Activated T-cell treated with anti-CD3 and anti-CD28 coated beads, Interleukin-2, amount 50 U/mL, for 72 hours (primary cell): ENCODE data around the gene FHL5. TPM values are rescaled to one million over a fixed set of nuclear protein-coding genes. Genes with fewer than 3 reads are reported as not detected.
"Not testable (repeated sequence)": the region's sequence is repeated elsewhere in the genome, so short reads cannot be mapped to it uniquely, and the experiment has no call there.

Experiments
- ATAC-seq, 2 donors: fragments of 150-1000 bp; cut with Tn5 transposase; replicated peaks in 1 of 2; 2 replicates each; pipeline ENCODE4 v1.10.0; 2021; ENCODE audit warnings: moderate library complexity in 2 of 2, mild to moderate bottlenecking in 1 of 2
- DNase-seq, 2 donors: peaks; one replicate each; pipeline ENCODE4 v3.0.0; 2021 to 2022; ENCODE audit warnings: mixed read lengths in 1 of 2
- H3K27ac Mint-ChIP-seq: one replicate; pipeline ENCODE4 v1.8.0; 2022; ENCODE audit warnings: mild to moderate bottlenecking, moderate library complexity, mixed read lengths
- H3K27me3 Mint-ChIP-seq: one replicate; pipeline ENCODE4 v1.8.0; 2022; ENCODE audit warnings: low read depth, mixed read lengths
- H3K36me3 Mint-ChIP-seq, 2 donors: one replicate each; pipeline ENCODE4 v1.8.0; 2022; ENCODE audit warnings: mixed read lengths in 2 of 2, mild to moderate bottlenecking in 1 of 2; ENCODE audit not compliant: insufficient read depth in 2 of 2
- H3K4me1 Mint-ChIP-seq: one replicate; pipeline ENCODE4 v1.8.0; 2022; ENCODE audit warnings: low read depth, mixed read lengths
- H3K4me3 Mint-ChIP-seq, 2 donors: one replicate each; pipeline ENCODE4 v1.8.0; 2022; ENCODE audit warnings: mild to moderate bottlenecking in 2 of 2, mixed read lengths in 2 of 2, moderate library complexity in 2 of 2
- H3K9me3 Mint-ChIP-seq, 2 donors: one replicate each; pipeline ENCODE4 v1.8.0; 2022; ENCODE audit warnings: mixed read lengths in 2 of 2
- total RNA-seq, 2 donors: library from RNA; stranded (reverse); gene quantifications; one replicate each; pipeline ENCODE4 v1.2.3, GENCODE V29; 2022

FHL5 gene
- total RNA-seq: not detected

- no peak for DNase-seq
- peaks cover 10% of the 10 kb centered on the region for H3K27me3 Mint-ChIP-seq
- no peak within 1 kb of the TSS for H3K4me3 Mint-ChIP-seq
- H3K9me3 Mint-ChIP-seq: no peaks in the 10 kb centered on the region
- no peak within 1 kb of the TSS for H3K27ac Mint-ChIP-seq
- no peaks in the 10 kb centered on the region for H3K36me3 Mint-ChIP-seq
- H3K4me1 Mint-ChIP-seq: no peaks in the 10 kb centered on the region
- no peak for ATAC-seq
Observed at GRCh38 chr6:96562886-96563285, at the start of gene FHL5. Gene FHL5, plus strand, starts transcription at chr6:96563128. Its CDS starts 40,486 bp downstream, at chr6:96603614.

DNA sequence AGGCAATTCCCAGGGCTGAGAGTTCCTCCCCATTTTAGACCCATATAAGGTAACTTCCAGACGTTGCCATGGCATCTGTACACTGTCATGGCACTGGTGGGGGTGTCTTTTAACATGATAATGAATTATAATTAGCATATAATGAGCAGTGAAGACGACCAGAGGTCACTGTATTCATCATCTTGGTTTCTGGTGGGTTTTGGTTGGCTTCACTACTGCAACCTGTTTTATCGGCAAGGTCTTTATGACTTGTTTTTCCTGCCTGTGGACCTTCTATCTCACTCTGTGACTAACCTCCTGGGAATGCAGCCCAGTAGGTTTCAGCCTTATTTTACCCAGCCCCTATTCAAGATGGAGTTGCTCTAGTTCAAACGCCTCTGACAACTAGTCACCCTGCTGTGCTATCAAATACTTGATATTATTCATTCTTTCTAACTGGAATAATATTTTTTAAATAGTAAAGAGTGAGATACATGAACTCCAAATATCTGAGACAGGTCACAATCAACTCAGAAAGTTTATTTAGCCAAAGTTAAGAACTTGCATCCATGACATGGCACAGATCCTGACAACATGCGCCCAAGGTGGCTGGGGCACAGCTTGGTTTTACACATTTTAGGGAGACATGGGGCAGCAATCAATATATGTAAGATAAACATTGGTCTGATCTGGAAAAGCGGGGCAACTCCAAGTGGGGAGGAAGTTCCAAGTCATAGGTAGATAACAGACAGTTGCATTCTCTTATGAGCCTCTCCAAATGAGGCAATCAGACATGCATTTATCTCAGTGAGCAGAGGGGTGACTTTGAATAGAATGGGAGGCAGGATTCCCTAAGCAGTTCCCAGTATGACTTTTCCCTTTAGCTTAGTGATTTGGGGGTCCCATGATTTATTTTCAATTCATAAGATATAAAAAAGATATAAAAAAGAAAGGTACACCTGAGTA lies 42.5 kb upstream of the FHL5 start:
- DNase-seq: no peak
- Mint-ChIP-seq H3K4me1 (peaks cover 12% of the 10 kb centered on the region), H3K27me3 (no peaks in the 10 kb centered on the region), H3K36me3 (peaks cover 0 to 8% of the 10 kb centered on the region in 2 donors), H3K4me3 (peak overlapping the region; percentile 94 to 100), H3K9me3 (no peaks in the 10 kb centered on the region), H3K27ac (peak overlapping the region; percentile 39)
- ATAC-seq: no peak

- H3K27me3 Mint-ChIP-seq: no peaks in the 10 kb centered on the region
- ATAC-seq (no peak), DNase-seq (no peak)
- no peaks in the 10 kb centered on the region for H3K9me3 Mint-ChIP-seq
- H3K27ac Mint-ChIP-seq: peak overlapping the region; percentile 97
- peak overlapping the region; percentile 94 to 100 for H3K4me3 Mint-ChIP-seq
- H3K36me3 Mint-ChIP-seq: peaks cover 0 to 15% of the 10 kb centered on the region in 2 donors
- H3K4me1 Mint-ChIP-seq: peaks cover 12% of the 10 kb centered on the region
Observed at GRCh38 chr6:96521306-96521643, 41.7 kb upstream of the FHL5 start.

- ATAC-seq (peak; percentile 98 to 99), DNase-seq (peak; percentile 93 to 96)
- H3K27me3 Mint-ChIP-seq: no peaks in the 10 kb centered on the region
- H3K27ac Mint-ChIP-seq: peak within 1 kb of the TSS; percentile 97
- peaks cover 0 to 20% of the 10 kb centered on the region in 2 donors for H3K36me3 Mint-ChIP-seq
- H3K4me1 Mint-ChIP-seq: peaks cover 12% of the 10 kb centered on the region
- H3K4me3 Mint-ChIP-seq: peak within 1 kb of the TSS; percentile 94 to 100
- H3K9me3 Mint-ChIP-seq: no peaks in the 10 kb centered on the region
Observed at GRCh38 chr6:96521644-96522464, 41.1 kb upstream of the FHL5 start, which contains the start of gene UFL1. Gene UFL1, plus strand, starts transcription at chr6:96521806. Its CDS starts 68 bp downstream, at chr6:96521874.

DNA sequence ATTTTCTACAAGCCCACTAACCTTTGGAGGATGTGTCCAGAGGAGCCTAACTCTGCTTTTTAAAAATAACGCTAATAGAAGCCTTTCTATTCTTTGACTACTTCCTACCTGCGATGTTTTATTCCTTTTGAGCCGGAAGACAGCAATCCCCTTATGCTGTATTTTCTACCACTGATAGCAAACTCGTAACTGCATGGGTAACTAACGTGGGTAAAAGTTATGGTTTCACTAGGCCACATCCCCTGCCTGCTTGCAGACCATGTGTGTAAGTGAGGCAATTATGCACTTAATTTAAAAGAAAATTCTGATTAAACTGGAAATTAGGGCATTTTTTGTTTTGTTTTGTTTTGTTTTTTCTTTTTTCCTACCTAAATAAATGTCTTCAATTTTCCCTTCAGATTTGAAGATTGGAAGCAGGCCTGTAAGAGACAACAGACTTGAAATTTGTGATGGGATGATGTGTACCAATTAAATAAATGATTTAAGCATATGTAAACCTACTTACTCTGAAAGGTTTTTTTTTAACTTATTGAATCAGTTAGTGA lies 40.4 kb upstream of the FHL5 start:
- peak; percentile 8 to 20 for ATAC-seq
- Mint-ChIP-seq H3K4me3 (peak overlapping the region; percentile 94 to 100), H3K27me3 (no peaks in the 10 kb centered on the region), H3K4me1 (peaks cover 12% of the 10 kb centered on the region), H3K36me3 (peaks cover 0 to 24% of the 10 kb centered on the region in 2 donors), H3K27ac (peak overlapping the region; percentile 97), H3K9me3 (no peaks in the 10 kb centered on the region)
- DNase-seq: peak in 1 of 2 donors; percentile 7

- Mint-ChIP-seq H3K27me3 (no peaks in the 10 kb centered on the region), H3K4me3 (no peak overlapping the region), H3K36me3 (peaks cover 2 to 43% of the 10 kb centered on the region in 2 donors), H3K27ac (no peak overlapping the region), H3K4me1 (peaks cover 5% of the 10 kb centered on the region), H3K9me3 (no peaks in the 10 kb centered on the region)
- DNase-seq (no peak), ATAC-seq (no peak)
Observed at GRCh38 chr6:96528193-96528592, 34.7 kb upstream of the FHL5 start.

GRCh38 chr6:96532399-96532798 lies 30.5 kb upstream of the FHL5 start:
- Mint-ChIP-seq H3K27me3 (no peaks in the 10 kb centered on the region), H3K9me3 (no peaks in the 10 kb centered on the region), H3K4me1 (no peaks in the 10 kb centered on the region), H3K27ac (no peak overlapping the region), H3K4me3 (no peak overlapping the region), H3K36me3 (peaks cover 4 to 29% of the 10 kb centered on the region in 2 donors)
- DNase-seq (no peak), ATAC-seq (no peak)

- ATAC-seq: no peak
- Mint-ChIP-seq H3K9me3 (no peaks in the 10 kb centered on the region), H3K4me3 (no peak overlapping the region), H3K4me1 (no peaks in the 10 kb centered on the region), H3K27ac (peak overlapping the region; percentile 58), H3K27me3 (no peaks in the 10 kb centered on the region), H3K36me3 (peaks cover 2 to 13% of the 10 kb centered on the region in 2 donors)
- DNase-seq: no peak
Observed at GRCh38 chr6:96537726-96538125, 25.2 kb upstream of the FHL5 start.

GRCh38 chr6:96542702-96543101 lies 20.2 kb upstream of the FHL5 start:
- Mint-ChIP-seq H3K9me3 (no peaks in the 10 kb centered on the region), H3K27ac (no peak overlapping the region), H3K4me1 (no peaks in the 10 kb centered on the region), H3K36me3 (peaks cover 0 to 24% of the 10 kb centered on the region in 2 donors), H3K27me3 (no peaks in the 10 kb centered on the region), H3K4me3 (no peak overlapping the region)
- DNase-seq (no peak), ATAC-seq (no peak)

- H3K9me3 Mint-ChIP-seq: no peaks in the 10 kb centered on the region
- DNase-seq: no peak
- H3K27me3 Mint-ChIP-seq: no peaks in the 10 kb centered on the region
- peaks cover 5 to 28% of the 10 kb centered on the region in 2 donors for H3K36me3 Mint-ChIP-seq
- H3K27ac Mint-ChIP-seq: peak overlapping the region; percentile 50
- no peaks in the 10 kb centered on the region for H3K4me1 Mint-ChIP-seq
- ATAC-seq: no peak
- H3K4me3 Mint-ChIP-seq: no peak overlapping the region
Observed at GRCh38 chr6:96545882-96546281, 17.0 kb upstream of the FHL5 start.

- Mint-ChIP-seq H3K4me1 (no peaks in the 10 kb centered on the region), H3K36me3 (peaks cover 5 to 29% of the 10 kb centered on the region in 2 donors), H3K27ac (no peak overlapping the region), H3K4me3 (no peak overlapping the region), H3K27me3 (no peaks in the 10 kb centered on the region), H3K9me3 (no peaks in the 10 kb centered on the region)
- ATAC-seq: no peak
- DNase-seq: no peak
Observed at GRCh38 chr6:96547654-96548053, 15.3 kb upstream of the FHL5 start.

GRCh38 chr6:96554558-96554957 lies 8.4 kb upstream of the FHL5 start:
- DNase-seq: no peak
- Mint-ChIP-seq H3K27ac (no peak overlapping the region), H3K4me1 (no peaks in the 10 kb centered on the region), H3K9me3 (no peaks in the 10 kb centered on the region), H3K4me3 (no peak overlapping the region), H3K36me3 (peaks cover 7 to 24% of the 10 kb centered on the region in 2 donors), H3K27me3 (no peaks in the 10 kb centered on the region)
- no peak for ATAC-seq

GRCh38 chr6:96559740-96560139 lies 3.2 kb upstream of the FHL5 start:
- not testable (repeated sequence) for H3K27me3 Mint-ChIP-seq, ATAC-seq, DNase-seq, H3K27ac Mint-ChIP-seq, H3K9me3 Mint-ChIP-seq, H3K36me3 Mint-ChIP-seq, H3K4me1 Mint-ChIP-seq, H3K4me3 Mint-ChIP-seq
